Measurements from ENCODE around the gene KIAA1549.
"Not testable (repeated sequence)": the region's sequence is repeated elsewhere in the genome, so short reads cannot be mapped to it uniquely, and the experiment has no call there.

Gene KIAA1549

DNA sequence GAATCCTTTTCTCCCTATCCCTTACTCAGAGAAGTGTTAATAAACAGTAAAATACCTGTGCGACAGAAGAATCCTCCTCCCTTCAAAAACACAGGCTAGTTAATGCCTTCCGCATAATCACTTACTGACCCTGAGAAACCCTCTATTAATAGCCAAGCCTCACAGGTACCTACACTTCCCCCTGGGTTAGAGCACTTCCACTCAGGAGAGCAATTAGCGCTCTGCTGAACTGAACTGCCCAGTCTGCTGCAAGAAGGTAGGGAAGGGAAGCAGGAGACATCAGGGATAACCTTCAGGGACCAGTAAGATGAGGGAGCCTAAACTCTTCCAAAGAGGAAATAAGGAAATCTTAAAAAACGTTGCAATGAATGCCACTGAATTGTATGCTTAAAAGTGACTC, 39.6 kb downstream of the KIAA1549 start:
- Mint-ChIP-seq H3K27ac (no peak overlapping the region), H3K27me3 (no peaks in the 10 kb centered on the region), H3K9me3 (ENCODE audit: low read depth) (no peaks in the 10 kb centered on the region), H3K4me1 (ENCODE audit: low read depth) (no peaks in the 10 kb centered on the region), H3K4me3 (no peak overlapping the region), H3K36me3 (no peaks in the 10 kb centered on the region)

DNA sequence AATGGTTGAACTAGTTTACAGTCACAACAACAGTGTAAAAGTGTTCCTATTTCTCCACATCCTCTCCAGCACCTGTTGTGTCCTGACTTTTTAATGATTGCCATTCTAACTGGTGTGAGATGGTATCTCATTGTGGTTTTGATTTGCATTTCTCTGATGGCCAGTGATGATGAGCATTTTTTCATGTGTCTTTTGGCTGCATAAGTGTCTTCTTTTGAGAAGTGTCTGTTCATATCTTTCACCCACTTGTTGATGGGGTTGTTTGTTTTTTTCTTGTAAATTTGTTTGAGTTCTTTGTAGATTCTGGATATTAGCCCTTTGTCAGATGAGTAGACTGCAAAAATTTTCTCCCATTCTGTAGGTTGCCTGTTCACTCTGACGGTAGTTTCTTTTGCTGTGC, 40.6 kb downstream of the KIAA1549 start:
- not testable (repeated sequence) for H3K36me3 Mint-ChIP-seq; H3K9me3 Mint-ChIP-seq (ENCODE audit: low read depth); H3K27me3 Mint-ChIP-seq; H3K4me3 Mint-ChIP-seq; H3K27ac Mint-ChIP-seq; H3K4me1 Mint-ChIP-seq (ENCODE audit: low read depth)

DNA sequence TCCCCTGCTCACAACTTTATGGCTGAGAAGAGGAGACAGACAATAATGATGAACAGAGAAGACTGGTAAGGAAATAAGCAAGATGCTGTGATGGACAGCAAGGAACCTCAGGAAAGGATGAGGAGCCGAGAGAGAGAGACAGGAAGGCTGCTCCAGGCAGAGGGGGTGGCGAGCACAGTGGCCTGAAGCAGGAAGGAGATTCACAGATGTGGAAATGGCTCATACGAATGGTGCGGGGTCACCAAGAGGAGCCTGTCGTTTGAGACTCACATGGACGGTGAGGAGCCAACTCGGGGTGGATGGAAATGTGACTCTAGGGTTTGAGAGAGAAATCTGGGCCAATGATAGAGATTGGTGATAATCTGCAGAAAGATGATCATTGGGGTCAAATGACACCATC, 43.7 kb downstream of the KIAA1549 start:
- no peaks in the 10 kb centered on the region for H3K9me3 Mint-ChIP-seq (ENCODE audit: low read depth)
- H3K4me3 Mint-ChIP-seq: no peak overlapping the region
- H3K27ac Mint-ChIP-seq: no peak overlapping the region
- no peaks in the 10 kb centered on the region for H3K36me3 Mint-ChIP-seq
- H3K4me1 Mint-ChIP-seq (ENCODE audit: low read depth): no peaks in the 10 kb centered on the region
- no peaks in the 10 kb centered on the region for H3K27me3 Mint-ChIP-seq

DNA sequence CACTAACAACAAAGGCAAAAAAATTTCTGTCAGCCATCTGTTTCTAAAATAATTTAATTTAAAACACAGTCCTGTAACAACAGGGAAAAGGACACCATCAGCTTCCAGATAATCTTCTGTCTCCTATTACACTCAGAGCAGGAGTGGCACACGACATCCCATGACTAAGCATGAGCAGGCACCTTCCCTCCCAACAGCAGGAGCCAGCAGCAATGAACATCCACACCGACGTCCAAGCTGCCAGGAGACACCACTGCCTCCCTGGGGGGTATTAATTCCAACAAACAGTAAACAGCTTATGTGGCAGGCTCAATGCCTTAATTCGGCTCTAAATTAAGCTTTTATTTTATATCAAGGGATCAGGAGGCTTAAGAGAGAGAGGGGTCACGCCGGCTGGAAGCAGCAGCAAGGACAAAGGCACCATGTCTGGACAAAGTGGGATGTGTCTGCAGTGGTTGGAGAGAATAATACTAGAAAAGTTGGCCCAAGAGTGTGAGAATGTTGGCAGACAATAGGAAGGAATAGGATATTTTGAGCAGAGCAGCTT, 45.7 kb downstream of the KIAA1549 start:
- H3K27me3 Mint-ChIP-seq: no peaks in the 10 kb centered on the region
- no peak overlapping the region for H3K4me3 Mint-ChIP-seq
- no peaks in the 10 kb centered on the region for H3K9me3 Mint-ChIP-seq (ENCODE audit: low read depth)
- H3K36me3 Mint-ChIP-seq: no peaks in the 10 kb centered on the region
- no peaks in the 10 kb centered on the region for H3K4me1 Mint-ChIP-seq (ENCODE audit: low read depth)
- H3K27ac Mint-ChIP-seq: no peak overlapping the region

DNA sequence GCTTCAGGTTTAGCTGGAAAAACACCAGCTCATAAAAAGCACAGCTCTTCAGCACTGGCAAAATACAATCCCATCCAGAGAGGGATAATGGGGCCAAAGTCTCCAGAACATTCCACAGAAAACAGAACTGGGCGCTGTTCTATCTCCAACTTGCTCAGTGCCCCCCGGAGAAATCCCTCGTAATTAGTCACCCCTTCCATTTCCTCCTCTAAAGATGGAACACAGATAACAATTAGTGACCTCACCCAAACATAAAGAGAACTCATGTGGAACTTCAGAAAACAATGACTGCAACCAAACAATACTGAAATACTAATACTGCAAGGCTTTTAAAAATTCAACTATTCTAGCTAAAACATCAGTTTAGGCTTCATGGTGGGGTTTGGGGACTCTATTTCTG, 46.3 kb downstream of the KIAA1549 start:
- no peaks in the 10 kb centered on the region for H3K27me3 Mint-ChIP-seq
- H3K4me3 Mint-ChIP-seq: no peak overlapping the region
- no peak overlapping the region for H3K27ac Mint-ChIP-seq
- no peaks in the 10 kb centered on the region for H3K36me3 Mint-ChIP-seq
- H3K9me3 Mint-ChIP-seq (ENCODE audit: low read depth): no peaks in the 10 kb centered on the region
- no peaks in the 10 kb centered on the region for H3K4me1 Mint-ChIP-seq (ENCODE audit: low read depth)

DNA sequence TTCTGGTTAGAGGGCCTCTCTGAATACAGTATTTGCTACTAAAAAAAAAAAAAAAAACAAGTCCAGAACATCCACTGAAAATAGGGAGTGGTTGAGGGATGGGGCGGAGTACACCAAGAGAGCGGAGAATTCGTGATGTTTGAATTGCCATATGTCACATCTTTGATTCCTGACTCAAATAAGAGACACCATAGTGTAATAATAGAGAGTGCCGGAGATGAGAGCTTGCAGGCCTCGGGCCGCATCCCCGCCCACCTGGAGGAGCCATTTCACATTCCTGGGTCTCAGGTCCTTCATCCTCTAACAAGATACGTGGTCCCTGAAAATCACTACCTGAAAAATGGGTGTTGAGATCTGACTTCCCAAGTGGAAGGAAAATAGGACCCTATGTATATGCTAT, 46.8 kb downstream of the KIAA1549 start:
- Mint-ChIP-seq H3K9me3 (ENCODE audit: low read depth) (no peaks in the 10 kb centered on the region), H3K27me3 (no peaks in the 10 kb centered on the region), H3K4me3 (no peak overlapping the region), H3K27ac (no peak overlapping the region), H3K36me3 (no peaks in the 10 kb centered on the region), H3K4me1 (ENCODE audit: low read depth) (no peaks in the 10 kb centered on the region)

DNA sequence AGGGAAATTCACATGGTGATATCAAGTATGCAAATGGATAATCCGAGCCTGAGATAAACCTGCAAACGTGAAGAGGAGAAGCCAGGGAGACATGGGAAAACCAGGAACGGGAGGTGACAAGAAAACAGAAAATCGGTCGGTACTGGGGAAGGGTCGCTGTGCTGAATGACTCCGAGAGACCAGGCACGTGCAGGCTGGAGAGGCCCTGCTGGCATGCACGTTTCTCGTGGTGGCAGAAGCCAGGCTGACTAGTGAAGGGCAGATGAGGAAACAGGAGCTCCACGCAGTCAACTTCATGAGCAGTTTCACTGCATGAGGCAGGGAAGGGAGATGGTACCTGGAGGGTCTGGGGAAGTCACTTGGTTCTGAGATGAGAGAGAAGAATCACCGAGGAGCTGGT, 48.3 kb downstream of the KIAA1549 start:
- H3K4me1 Mint-ChIP-seq (ENCODE audit: low read depth): no peaks in the 10 kb centered on the region
- no peak overlapping the region for H3K27ac Mint-ChIP-seq
- no peaks in the 10 kb centered on the region for H3K36me3 Mint-ChIP-seq
- no peaks in the 10 kb centered on the region for H3K27me3 Mint-ChIP-seq
- no peak overlapping the region for H3K4me3 Mint-ChIP-seq
- no peaks in the 10 kb centered on the region for H3K9me3 Mint-ChIP-seq (ENCODE audit: low read depth)

DNA sequence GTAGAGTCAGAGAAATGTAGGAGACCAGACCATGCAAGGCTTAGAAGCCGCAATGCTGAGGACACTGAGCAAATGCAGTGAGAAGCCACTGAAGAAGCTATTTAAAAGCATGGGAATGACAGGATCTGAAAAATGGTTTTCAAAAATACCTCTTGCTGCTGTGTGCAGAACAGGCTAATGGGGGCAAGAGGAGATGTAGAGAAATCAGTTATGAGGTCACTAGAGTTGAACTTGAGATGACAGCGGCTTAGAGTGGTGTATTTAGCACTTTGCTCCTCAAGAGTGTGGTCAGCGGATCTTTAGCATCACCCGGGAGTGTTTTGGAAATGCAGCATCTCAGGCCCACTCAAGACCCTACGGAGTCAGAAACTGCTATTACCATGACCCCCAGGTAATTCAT, 48.8 kb downstream of the KIAA1549 start:
- no peaks in the 10 kb centered on the region for H3K27me3 Mint-ChIP-seq
- no peak overlapping the region for H3K4me3 Mint-ChIP-seq
- no peak overlapping the region for H3K27ac Mint-ChIP-seq
- no peaks in the 10 kb centered on the region for H3K9me3 Mint-ChIP-seq (ENCODE audit: low read depth)
- no peaks in the 10 kb centered on the region for H3K4me1 Mint-ChIP-seq (ENCODE audit: low read depth)
- H3K36me3 Mint-ChIP-seq: no peaks in the 10 kb centered on the region

DNA sequence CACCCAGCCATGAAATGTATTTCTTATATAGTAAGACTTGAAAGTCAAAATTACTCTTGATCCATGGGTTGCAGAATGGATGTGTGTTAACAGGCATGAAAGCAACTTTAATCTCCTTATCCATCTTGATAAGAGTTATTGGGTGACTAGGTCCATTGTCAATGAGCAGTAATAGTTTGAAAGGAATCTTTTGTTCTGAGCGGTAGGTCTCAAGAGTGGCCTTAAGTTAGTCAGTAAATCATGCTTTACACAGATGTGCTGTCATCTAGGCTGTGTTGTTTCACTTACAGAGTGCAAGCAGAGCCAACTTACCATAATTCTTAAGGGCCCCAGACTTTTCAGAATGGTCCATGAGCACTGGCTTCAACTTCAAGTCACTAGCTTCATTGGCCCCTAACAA, 51.2 kb downstream of the KIAA1549 start:
- Mint-ChIP-seq H3K27ac (no peak overlapping the region), H3K9me3 (ENCODE audit: low read depth) (no peaks in the 10 kb centered on the region), H3K4me1 (ENCODE audit: low read depth) (no peaks in the 10 kb centered on the region), H3K27me3 (no peaks in the 10 kb centered on the region), H3K4me3 (no peak overlapping the region), H3K36me3 (no peaks in the 10 kb centered on the region)

DNA sequence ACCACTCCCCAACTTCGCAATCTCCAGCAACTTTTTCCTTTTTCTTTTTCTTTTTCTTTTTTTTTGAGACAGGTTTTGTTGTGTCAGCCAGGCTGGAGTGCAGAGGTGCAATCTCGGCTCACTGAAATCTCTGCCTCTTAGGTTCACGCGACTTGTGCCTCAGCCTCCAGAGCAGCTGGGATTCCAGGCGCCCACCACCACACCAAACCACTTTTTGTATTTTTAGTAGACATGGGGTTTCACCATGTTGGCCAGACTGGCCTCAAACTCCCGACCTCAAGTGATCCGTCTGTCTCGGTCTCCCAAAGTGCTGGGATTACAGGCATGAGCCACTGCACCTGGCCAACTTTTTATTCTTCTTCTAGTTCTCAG, 55.0 kb downstream of the KIAA1549 start:
- no peaks in the 10 kb centered on the region for H3K27me3 Mint-ChIP-seq

DNA sequence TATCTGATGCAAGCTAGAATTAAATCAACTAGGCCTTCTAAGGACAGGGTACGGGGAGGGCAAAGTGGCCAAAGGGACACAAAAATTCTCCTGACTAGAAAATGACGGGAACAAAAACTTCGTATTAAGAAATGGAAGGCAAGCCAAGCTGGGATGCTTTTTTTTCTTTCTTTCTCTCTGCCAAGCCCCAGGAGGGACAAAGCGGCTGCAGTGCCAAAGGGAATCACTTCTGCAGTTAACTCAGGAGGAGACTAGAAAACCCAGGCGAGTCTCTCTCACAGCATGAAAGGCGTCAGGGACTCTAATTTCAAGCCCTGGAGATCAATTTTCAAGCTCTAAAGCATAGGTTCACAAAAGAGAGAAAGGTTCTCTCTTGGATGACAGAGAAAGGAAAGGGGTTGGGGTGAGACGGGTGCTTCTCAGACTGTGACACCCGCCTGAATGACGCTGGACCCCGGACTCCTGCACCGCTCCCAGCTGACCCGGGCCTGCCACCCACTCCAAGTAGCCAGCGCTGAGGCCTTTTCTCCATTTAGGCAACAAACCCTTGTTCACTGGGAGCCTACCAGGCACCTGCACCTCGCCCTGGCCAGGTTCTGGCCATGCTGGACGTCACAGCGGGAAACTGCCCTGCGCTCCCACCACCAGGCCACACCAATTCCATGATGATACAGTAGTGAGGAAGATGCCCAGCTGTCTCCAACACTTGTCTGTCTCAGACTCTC, 56.5 kb downstream of the KIAA1549 start:
- Mint-ChIP-seq H3K9me3 (ENCODE audit: low read depth) (no peaks in the 10 kb centered on the region), H3K36me3 (no peaks in the 10 kb centered on the region), H3K4me3 (no peak overlapping the region), H3K27ac (no peak overlapping the region), H3K27me3 (no peaks in the 10 kb centered on the region), H3K4me1 (ENCODE audit: low read depth) (peaks cover 9% of the 10 kb centered on the region)

More for the DNA sequence above, 55.0 kb downstream of the KIAA1549 start:
- Mint-ChIP-seq H3K9me3 (ENCODE audit: low read depth) (no peaks in the 10 kb centered on the region), H3K36me3 (no peaks in the 10 kb centered on the region), H3K27ac (no peak overlapping the region), H3K4me3 (no peak overlapping the region), H3K4me1 (ENCODE audit: low read depth) (no peaks in the 10 kb centered on the region)

DNA sequence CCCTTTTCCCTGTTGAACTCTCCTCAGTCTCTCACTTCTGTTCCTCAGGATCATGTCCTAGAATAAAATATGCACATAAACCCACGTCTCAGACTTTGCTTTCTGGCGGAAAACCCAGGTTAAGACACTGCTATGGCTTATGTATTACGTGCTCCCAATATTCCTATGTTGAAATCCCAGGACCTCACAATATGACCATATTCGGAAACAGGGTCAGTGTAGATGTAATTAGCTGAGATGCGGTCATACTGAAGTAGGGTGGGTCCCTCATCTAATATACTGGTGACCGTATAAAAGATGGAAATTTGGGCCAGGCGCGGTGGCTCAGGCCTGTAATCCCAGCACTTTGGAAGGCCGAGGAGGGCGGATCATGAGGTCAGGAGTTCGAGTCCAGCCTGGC, 59.9 kb downstream of the KIAA1549 start:
- H3K27ac Mint-ChIP-seq: no peak overlapping the region
- H3K27me3 Mint-ChIP-seq: no peaks in the 10 kb centered on the region
- no peaks in the 10 kb centered on the region for H3K36me3 Mint-ChIP-seq
- no peak overlapping the region for H3K4me3 Mint-ChIP-seq
- peaks cover 14% of the 10 kb centered on the region for H3K4me1 Mint-ChIP-seq (ENCODE audit: low read depth)
- H3K9me3 Mint-ChIP-seq (ENCODE audit: low read depth): no peaks in the 10 kb centered on the region

DNA sequence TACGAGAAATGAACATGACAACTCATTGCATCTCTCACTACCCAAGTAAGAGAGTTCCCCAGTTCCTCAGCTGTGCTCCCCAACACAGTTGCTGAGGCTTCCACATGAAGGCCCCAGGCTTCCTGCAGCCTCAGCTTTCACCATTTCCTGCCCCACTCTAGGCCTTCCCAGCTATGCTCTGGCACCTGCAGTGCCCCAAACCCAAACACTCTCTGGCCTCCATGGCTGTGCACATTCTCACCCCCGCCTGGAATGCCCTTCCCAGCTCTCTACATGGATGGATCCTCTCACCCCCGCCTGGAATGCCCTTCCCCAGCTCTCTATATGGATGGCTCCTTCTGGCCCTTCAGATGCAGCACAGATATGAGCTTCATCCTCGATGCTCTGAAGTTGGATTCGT, 61.3 kb downstream of the KIAA1549 start:
- peaks cover 14% of the 10 kb centered on the region for H3K4me1 Mint-ChIP-seq (ENCODE audit: low read depth)
- H3K36me3 Mint-ChIP-seq: no peaks in the 10 kb centered on the region
- H3K9me3 Mint-ChIP-seq (ENCODE audit: low read depth): no peaks in the 10 kb centered on the region
- no peaks in the 10 kb centered on the region for H3K27me3 Mint-ChIP-seq
- no peak overlapping the region for H3K27ac Mint-ChIP-seq
- H3K4me3 Mint-ChIP-seq: no peak overlapping the region

DNA sequence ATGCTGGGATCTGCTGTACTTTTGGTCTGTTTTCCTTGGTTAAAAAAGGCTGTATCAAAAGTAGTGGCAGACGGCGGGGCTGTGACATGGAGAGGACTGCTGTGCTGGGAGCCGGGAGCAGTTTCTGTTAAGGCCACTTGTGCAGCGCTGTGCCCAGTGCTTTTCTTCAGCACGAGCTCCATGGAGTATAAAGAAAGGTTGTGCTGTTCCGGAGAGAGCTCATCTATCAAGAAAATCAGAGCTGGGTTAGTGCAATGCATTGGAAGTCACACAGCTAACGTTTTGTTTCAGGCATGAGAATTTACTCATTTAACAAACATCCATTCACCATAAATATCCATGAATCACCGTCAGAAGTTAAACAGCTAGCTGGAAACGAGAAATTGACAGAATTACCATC, 62.0 kb downstream of the KIAA1549 start:
- Mint-ChIP-seq H3K27me3 (no peaks in the 10 kb centered on the region), H3K4me1 (ENCODE audit: low read depth) (peaks cover 14% of the 10 kb centered on the region), H3K9me3 (ENCODE audit: low read depth) (no peaks in the 10 kb centered on the region), H3K36me3 (no peaks in the 10 kb centered on the region), H3K4me3 (no peak overlapping the region), H3K27ac (no peak overlapping the region)

DNA sequence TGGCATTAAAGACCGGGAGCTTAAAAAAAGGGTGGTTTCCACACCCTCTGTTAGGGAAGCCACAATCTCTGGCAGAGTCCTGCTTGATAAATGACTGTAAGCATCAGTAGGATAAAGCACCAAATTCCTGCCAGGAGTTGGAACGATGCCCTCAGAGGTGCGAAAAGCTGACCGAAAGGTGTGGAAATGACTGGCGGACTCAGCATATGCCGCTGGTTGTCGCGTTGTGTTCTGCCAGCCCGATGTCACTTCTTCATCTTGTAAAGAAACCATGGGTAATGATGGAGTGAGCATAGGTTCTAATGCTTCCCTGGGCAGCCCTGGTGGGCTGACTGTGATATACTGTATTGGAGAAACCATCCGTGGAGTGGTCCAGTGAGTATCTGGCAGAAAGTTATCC, 62.4 kb downstream of the KIAA1549 start:
- no peaks in the 10 kb centered on the region for H3K36me3 Mint-ChIP-seq
- H3K4me3 Mint-ChIP-seq: no peak overlapping the region
- H3K4me1 Mint-ChIP-seq (ENCODE audit: low read depth): peaks cover 14% of the 10 kb centered on the region
- no peaks in the 10 kb centered on the region for H3K9me3 Mint-ChIP-seq (ENCODE audit: low read depth)
- H3K27ac Mint-ChIP-seq: no peak overlapping the region
- no peaks in the 10 kb centered on the region for H3K27me3 Mint-ChIP-seq

DNA sequence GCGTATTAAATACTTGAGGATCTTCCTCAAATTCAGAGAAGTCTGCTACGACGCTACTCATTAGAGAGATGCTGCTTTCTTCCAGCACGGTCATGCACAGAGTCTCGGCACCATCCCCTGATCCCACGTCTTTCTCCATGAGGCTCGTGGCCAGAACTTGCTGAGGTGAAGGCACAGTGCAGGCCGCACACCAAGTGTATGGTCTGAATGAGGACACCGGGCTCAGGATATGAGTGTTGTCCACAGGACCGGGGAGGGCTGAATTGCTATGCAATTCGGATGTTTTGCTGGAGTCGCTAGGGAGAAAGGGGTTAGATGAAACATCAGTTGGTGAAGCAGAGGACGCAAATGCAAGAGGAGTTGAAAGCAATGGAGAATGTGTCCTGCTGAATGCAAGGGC, 63.0 kb downstream of the KIAA1549 start:
- H3K4me3 Mint-ChIP-seq: no peak overlapping the region
- no peak overlapping the region for H3K27ac Mint-ChIP-seq

More for the DNA sequence above, 63.0 kb downstream of the KIAA1549 start:
- Mint-ChIP-seq H3K36me3 (no peaks in the 10 kb centered on the region), H3K4me1 (ENCODE audit: low read depth) (peaks cover 14% of the 10 kb centered on the region), H3K27me3 (no peaks in the 10 kb centered on the region), H3K9me3 (ENCODE audit: low read depth) (no peaks in the 10 kb centered on the region)
